Neural progenitor cell (in vitro differentiated cells): ENCODE results near the gene TMCO4. TPM values are rescaled to one million over a fixed set of nuclear protein-coding genes. Genes with fewer than 3 reads are reported as not detected.

Source experiments
- DNase-seq: peaks from one replicate; pipeline ENCODE4 v3.0.0-alpha.2; 2016; ENCODE audit warnings: low spot score
- H2AFZ ChIP-seq: fragments of 200-600 bp; sonication (generic); replicated peaks from 2 replicates; pipeline ENCODE4 v1.6.1; 2016; ENCODE audit warnings: antibody characterized with exemption
- H3F3A ChIP-seq: fragments of 200-600 bp; sonication (generic); 2 replicates; pipeline ENCODE4 v1.6.1; 2016; ENCODE audit warnings: antibody characterized with exemption, low read depth
- H3K27ac ChIP-seq: fragments of 200-600 bp; sonication (generic); 2 replicates; pipeline ENCODE4 v1.5.1; 2016; ENCODE audit warnings: mild to moderate bottlenecking
- H3K27me3 ChIP-seq: fragments of 200-600 bp; sonication (generic); 2 replicates; pipeline ENCODE4 v1.6.1; 2016; ENCODE audit warnings: mild to moderate bottlenecking, moderate library complexity
- H3K36me3 ChIP-seq: fragments of 200-600 bp; sonication (generic); 2 replicates; pipeline ENCODE4 v1.5.1; 2016
- H3K4me1 ChIP-seq: fragments of 200-600 bp; sonication (generic); 2 replicates; pipeline ENCODE4 v1.6.1; 2016; ENCODE audit warnings: mixed run types
- H3K4me2 ChIP-seq: fragments of 200-600 bp; sonication (generic); 2 replicates; pipeline ENCODE4 v1.6.1; 2016
- H3K4me3 ChIP-seq: fragments of 200-600 bp; sonication (generic); 2 replicates; pipeline ENCODE4 v1.5.1; 2016
- H3K79me2 ChIP-seq: fragments of 200-600 bp; sonication (generic); 2 replicates; pipeline ENCODE4 v1.6.1; 2016; ENCODE audit warnings: low read depth
- H3K9ac ChIP-seq: fragments of 200-600 bp; sonication (generic); 2 replicates; pipeline ENCODE4 v1.6.1; 2016
- H3K9me3 ChIP-seq: fragments of 200-600 bp; sonication (generic); 2 replicates; pipeline ENCODE4 v1.5.1; 2016; ENCODE audit warnings: low read depth
- H4K20me1 ChIP-seq: fragments of 200-600 bp; sonication (generic); 2 replicates; pipeline ENCODE4 v1.6.1; 2016; ENCODE audit warnings: low read depth
- H3K27ac Mint-ChIP-seq: 3 replicates; pipeline ENCODE4 v1.8.0; 2021; ENCODE audit warnings: mixed read lengths
- H3K27me3 Mint-ChIP-seq: 2 replicates; pipeline ENCODE4 v1.8.0; 2022; ENCODE audit warnings: low read depth, mild to moderate bottlenecking, inconsistent platforms, moderate library complexity, mixed read lengths; ENCODE audit not compliant: insufficient read depth
- H3K36me3 Mint-ChIP-seq: 3 replicates; pipeline ENCODE4 v1.8.0; 2021; ENCODE audit warnings: mixed read lengths
- H3K4me1 Mint-ChIP-seq: 3 replicates; pipeline ENCODE4 v1.8.0; 2021; ENCODE audit warnings: mixed read lengths
- H3K4me3 Mint-ChIP-seq: 3 replicates; pipeline ENCODE4 v1.8.0; 2021; ENCODE audit warnings: mild to moderate bottlenecking, moderate library complexity, mixed read lengths
- H3K9me3 Mint-ChIP-seq: 3 replicates; pipeline ENCODE4 v1.8.0; 2020; ENCODE audit warnings: mixed read lengths
- EZH2 ChIP-seq: fragments of 200-600 bp; sonication (generic); IDR thresholded peaks from 2 replicates; pipeline ENCODE4 v1.6.1; 2017; ENCODE audit warnings: antibody characterized with exemption, mild to moderate bottlenecking, moderate library complexity
- EZH2phosphoT487 ChIP-seq: fragments of 200-600 bp; sonication (generic); IDR thresholded peaks from 2 replicates; pipeline ENCODE4 v1.6.1; 2017; ENCODE audit warnings: antibody characterized with exemption
- total RNA-seq: library from RNA; depleted of rRNA; stranded (reverse); fragments of >200 nt; gene quantifications from 2 replicates; pipeline ENCODE4 v1.2.3, GENCODE V29; 2015; ENCODE audit warnings: low replicate concordance
- TF ChIP-seq, protein P1 (sequence below): fragments of 200-600 bp; sonication (generic); IDR thresholded peaks from 2 replicates; pipeline ENCODE4 v1.5.1; 2017; ENCODE audit warnings: antibody characterized with exemption, mild to moderate bottlenecking

The TMCO4 gene
- total RNA-seq, 1 donor from 2014 or later, result 0.30 TPM

DNA sequence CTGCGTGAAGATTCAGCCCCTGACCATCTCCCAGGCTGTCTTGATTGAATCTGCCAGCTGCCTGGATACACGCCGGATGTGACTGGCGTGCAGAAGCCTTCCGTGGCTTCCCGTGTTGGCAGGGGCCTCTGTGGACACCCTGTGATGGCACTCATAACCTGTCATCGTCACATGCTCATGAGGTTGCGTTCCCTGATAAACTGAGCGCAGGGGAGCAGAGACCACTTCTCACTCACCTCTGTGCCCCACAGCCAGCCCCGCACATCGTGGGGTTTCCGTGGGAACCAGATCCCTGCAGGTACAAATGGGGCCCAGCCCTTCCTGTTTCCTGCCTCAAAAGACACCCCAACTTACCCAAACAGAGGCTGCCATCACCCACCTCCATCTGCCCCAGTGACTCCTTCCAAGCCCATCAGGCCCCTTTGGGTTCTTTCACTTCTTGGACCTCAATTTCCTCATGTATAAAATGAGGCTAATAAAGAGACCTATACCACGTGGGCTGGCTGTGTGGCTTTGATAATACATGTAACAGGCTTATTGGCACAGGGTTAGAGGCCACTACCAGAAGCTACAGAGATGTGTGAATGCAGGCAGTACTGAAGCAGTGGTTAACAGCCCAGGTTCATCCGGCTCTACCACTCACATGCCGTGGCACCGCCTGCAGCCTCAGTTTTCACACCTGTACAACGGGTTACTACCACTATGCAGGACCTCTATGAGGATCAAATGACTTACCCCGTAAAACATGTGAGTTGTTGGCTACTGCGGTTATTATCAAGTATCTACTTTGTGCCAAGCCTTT is 111.5 kb downstream of the TMCO4 start:
- Histone ChIP-seq H2AFZ (no peak overlapping the region), H3K4me3 (no peak overlapping the region), H3K4me1 (peaks cover 6% of the 10 kb centered on the region), H3K36me3 (no peaks in the 10 kb centered on the region), H3K27ac (no peak overlapping the region), H4K20me1 (no peaks in the 10 kb centered on the region), H3K4me2 (no peak overlapping the region), H3F3A (peaks cover 26% of the 10 kb centered on the region), H3K79me2 (no peaks in the 10 kb centered on the region), H3K9me3 (no peaks in the 10 kb centered on the region), H3K27me3 (no peaks in the 10 kb centered on the region), H3K9ac (no peak overlapping the region)
- DNase-seq, result no peak
- TF ChIP-seq, protein P1, sequence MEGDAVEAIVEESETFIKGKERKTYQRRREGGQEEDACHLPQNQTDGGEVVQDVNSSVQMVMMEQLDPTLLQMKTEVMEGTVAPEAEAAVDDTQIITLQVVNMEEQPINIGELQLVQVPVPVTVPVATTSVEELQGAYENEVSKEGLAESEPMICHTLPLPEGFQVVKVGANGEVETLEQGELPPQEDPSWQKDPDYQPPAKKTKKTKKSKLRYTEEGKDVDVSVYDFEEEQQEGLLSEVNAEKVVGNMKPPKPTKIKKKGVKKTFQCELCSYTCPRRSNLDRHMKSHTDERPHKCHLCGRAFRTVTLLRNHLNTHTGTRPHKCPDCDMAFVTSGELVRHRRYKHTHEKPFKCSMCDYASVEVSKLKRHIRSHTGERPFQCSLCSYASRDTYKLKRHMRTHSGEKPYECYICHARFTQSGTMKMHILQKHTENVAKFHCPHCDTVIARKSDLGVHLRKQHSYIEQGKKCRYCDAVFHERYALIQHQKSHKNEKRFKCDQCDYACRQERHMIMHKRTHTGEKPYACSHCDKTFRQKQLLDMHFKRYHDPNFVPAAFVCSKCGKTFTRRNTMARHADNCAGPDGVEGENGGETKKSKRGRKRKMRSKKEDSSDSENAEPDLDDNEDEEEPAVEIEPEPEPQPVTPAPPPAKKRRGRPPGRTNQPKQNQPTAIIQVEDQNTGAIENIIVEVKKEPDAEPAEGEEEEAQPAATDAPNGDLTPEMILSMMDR, result no peak
- TF ChIP-seq EZH2phosphoT487, result no peak
- no peak for TF ChIP-seq EZH2
- H3K4me3 Mint-ChIP-seq, result no peak overlapping the region
- no peaks in the 10 kb centered on the region for H3K4me1 Mint-ChIP-seq
- no peaks in the 10 kb centered on the region for H3K36me3 Mint-ChIP-seq
- no peaks in the 10 kb centered on the region for H3K9me3 Mint-ChIP-seq
- no peak overlapping the region for H3K27ac Mint-ChIP-seq
- peaks cover 7% of the 10 kb centered on the region for H3K27me3 Mint-ChIP-seq

DNA sequence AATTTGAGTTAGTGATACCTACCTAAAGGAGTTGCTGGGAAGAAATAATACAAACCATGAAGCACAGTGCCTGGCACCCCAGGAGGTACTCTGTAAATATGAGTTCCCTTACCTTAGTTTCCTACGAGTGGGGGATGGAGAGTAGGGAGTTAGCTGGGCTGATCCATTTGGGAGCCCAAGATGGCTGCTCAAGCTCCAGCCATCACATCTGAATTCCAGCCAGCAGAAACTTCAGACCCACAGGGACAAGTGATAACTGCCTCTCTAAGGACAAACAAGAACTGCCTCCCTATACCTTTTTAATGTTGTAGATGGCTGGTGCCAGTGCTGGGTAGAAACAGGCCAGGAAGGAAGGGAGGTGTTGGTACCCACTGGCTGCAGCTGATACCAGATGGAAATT is 112.3 kb downstream of the TMCO4 start:
- H3K4me1 ChIP-seq, result peaks cover 6% of the 10 kb centered on the region
- H3K27ac ChIP-seq, result no peak overlapping the region
- Mint-ChIP-seq H3K9me3 (no peaks in the 10 kb centered on the region), H3K27me3 (peaks cover 9% of the 10 kb centered on the region), H3K4me1 (no peaks in the 10 kb centered on the region), H3K36me3 (no peaks in the 10 kb centered on the region), H3K4me3 (no peak overlapping the region), H3K27ac (no peak overlapping the region)
- peaks cover 26% of the 10 kb centered on the region for H3F3A ChIP-seq
- no peak for TF ChIP-seq EZH2
- TF ChIP-seq EZH2phosphoT487, result no peak
- TF ChIP-seq, protein P1, result no peak
- no peaks in the 10 kb centered on the region for H3K9me3 ChIP-seq
- H3K36me3 ChIP-seq, result no peaks in the 10 kb centered on the region
- no peaks in the 10 kb centered on the region for H3K27me3 ChIP-seq
- no peaks in the 10 kb centered on the region for H3K79me2 ChIP-seq
- DNase-seq, result no peak
- no peak overlapping the region for H3K4me2 ChIP-seq
- no peak overlapping the region for H3K9ac ChIP-seq
- no peaks in the 10 kb centered on the region for H4K20me1 ChIP-seq
- no peak overlapping the region for H3K4me3 ChIP-seq
- H2AFZ ChIP-seq, result no peak overlapping the region

DNA sequence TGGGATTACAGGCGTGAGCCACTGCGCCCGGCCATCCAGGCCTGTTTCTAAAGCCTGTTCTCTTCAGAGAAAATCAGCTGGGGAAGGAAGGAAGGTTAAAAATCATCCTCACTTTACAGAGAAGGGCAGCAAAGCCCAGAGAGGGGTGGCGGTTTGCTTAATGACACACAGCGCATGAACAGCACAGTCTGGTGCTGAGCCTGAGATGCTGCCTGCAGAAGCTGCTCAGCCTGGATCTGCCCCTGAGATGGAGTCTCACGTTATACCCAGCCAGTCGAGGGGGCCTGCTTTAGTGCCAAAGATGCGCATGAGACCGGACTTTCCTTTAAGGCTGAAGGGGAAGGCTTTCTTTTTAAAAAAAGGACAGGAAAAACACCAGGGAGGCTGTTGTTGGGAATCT is 113.7 kb downstream of the TMCO4 start:
- Histone ChIP-seq H3F3A (peaks cover 26% of the 10 kb centered on the region), H3K36me3 (no peaks in the 10 kb centered on the region), H3K9me3 (no peaks in the 10 kb centered on the region), H3K79me2 (no peaks in the 10 kb centered on the region), H3K4me1 (peaks cover 6% of the 10 kb centered on the region), H4K20me1 (peaks cover 2% of the 10 kb centered on the region), H3K9ac (no peak overlapping the region), H3K27me3 (no peaks in the 10 kb centered on the region), H3K4me2 (no peak overlapping the region), H3K4me3 (no peak overlapping the region), H3K27ac (no peak overlapping the region), H2AFZ (no peak overlapping the region)
- no peak overlapping the region for H3K27ac Mint-ChIP-seq
- DNase-seq, result no peak
- TF ChIP-seq EZH2phosphoT487, result no peak
- TF ChIP-seq, protein P1, result no peak
- no peak for TF ChIP-seq EZH2
- H3K27me3 Mint-ChIP-seq, result peaks cover 9% of the 10 kb centered on the region
- peaks cover 3% of the 10 kb centered on the region for H3K4me1 Mint-ChIP-seq
- no peak overlapping the region for H3K4me3 Mint-ChIP-seq
- H3K36me3 Mint-ChIP-seq, result no peaks in the 10 kb centered on the region
- H3K9me3 Mint-ChIP-seq, result no peaks in the 10 kb centered on the region
